ENCODE data around the gene IFITM10.

Gene IFITM10

DNA sequence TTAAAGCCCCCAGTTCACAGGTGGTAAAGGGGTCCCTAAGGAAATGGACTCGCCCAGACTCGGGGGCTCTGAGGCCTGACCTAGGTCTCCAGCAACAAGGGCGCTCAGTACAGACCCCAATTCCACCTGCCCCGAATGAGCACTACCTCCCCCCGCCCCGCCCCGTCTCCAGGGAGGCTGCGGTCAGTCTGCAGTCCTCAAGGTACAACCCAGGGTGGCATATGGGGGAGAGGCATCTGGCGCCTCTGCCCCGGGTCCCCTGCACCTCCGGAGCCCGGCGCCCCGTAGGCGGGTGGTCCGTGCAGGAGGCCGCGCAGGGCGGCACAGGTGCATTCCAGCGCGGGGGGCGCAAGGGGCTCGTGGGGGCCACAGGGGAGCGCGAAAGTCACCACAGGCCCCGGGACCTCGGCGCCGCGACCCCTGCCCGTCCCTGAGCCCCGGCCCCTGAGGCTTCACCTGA, 13.0 kb upstream of the IFITM10 start:
- TF ChIP-seq, protein P1, sequence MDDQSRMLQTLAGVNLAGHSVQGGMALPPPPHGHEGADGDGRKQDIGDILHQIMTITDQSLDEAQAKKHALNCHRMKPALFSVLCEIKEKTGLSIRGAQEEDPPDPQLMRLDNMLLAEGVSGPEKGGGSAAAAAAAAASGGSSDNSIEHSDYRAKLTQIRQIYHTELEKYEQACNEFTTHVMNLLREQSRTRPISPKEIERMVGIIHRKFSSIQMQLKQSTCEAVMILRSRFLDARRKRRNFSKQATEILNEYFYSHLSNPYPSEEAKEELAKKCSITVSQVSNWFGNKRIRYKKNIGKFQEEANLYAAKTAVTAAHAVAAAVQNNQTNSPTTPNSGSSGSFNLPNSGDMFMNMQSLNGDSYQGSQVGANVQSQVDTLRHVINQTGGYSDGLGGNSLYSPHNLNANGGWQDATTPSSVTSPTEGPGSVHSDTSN (CRISPR knock-in tag; IDR thresholded peaks at IDR 0.05), result peak; percentile 83; the same call in 1 of the 2 replicates
- peak; percentile 39; the same call in 1 of the 2 replicates for TF ChIP-seq GLIS2 (tag by site-specific recombination; IDR thresholded peaks at IDR 0.05)
- 0 out of 2 replicates have a peak, but pooled peaks have one; percentile 9 for TF ChIP-seq ZFHX2 (tag by site-specific recombination; conservative IDR thresholded peaks at IDR 0.05)
- TF ChIP-seq ZBTB26 (tag by site-specific recombination; optimal IDR thresholded peaks at IDR 0.05), result no peak
- TF ChIP-seq ZNF623 (tag by site-specific recombination; IDR thresholded peaks at IDR 0.05), result no peak
- Histone ChIP-seq H3K4me1 (ENCODE audit: control insufficient read depth, insufficient read depth, low read length) (no peaks in the 10 kb centered on the region; the same call in 1 of the 2 replicates), H3K36me3 (ENCODE audit: control insufficient read depth in 2 of 2, insufficient read depth in 1 of 2, low read length in 2 of 2) (peaks cover 0 to 36% of the 10 kb centered on the region in 2 experiments; a peak in 1 of 3 replicates), H3K9me3 (ENCODE audit: control insufficient read depth, insufficient read depth, low read depth, low read length) (no peaks in the 10 kb centered on the region), H3K4me3 (ENCODE audit: low read depth, low read length) (peak overlapping the region; percentile 79), H3K27ac (ENCODE audit: extremely low read depth, low read depth, low read length) (no peak overlapping the region)
- POLR2A ChIA-PET, result no interaction called here
- CTCF ChIA-PET, result no interaction called here

DNA sequence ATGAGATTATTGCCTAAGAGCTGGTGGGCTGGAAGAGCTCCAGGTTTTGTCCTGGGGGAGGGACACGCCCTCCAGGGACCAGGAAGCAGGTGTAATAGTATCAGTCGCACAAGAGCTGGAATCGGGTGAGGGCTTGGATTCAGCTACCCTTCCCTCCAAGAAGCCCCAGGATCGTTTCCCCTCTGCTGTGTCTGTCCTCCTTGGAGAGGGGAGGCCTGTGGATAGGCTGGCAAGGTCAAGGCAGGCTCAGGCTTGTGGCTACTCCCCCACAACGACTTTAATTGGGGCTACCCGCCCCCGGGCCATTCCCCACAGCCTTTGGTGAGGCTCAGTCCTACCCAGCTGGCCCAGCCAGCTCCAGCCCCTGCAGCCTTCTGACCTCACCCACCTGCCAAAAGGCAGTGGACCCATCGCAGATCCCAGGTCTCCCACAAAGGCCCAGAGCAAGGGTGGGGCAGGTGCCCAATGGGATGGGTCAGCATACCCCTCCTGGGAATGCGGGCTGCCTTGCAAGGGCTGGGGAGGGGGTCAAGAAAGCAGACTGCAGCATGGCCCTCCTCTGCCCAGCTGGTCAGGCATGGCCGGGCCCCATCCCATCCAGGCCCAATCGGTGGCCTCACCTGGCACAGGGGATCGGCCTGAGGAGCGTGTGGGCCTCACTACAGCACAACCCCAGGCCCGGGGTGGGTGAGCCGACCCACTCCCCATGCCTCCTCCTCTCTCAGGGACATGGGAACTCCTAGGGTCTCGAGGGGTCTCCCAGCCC, 12.3 kb upstream of the IFITM10 start:
- Histone ChIP-seq H3K36me3 (ENCODE audit: control insufficient read depth in 2 of 2, insufficient read depth in 1 of 2, low read length in 2 of 2) (peaks cover 0 to 43% of the 10 kb centered on the region in 2 experiments; a peak in 1 of 3 replicates), H3K4me3 (ENCODE audit: low read depth, low read length) (peak overlapping the region; percentile 79), H3K4me1 (ENCODE audit: control insufficient read depth, insufficient read depth, low read length) (no peaks in the 10 kb centered on the region; the same call in 1 of the 2 replicates), H3K27ac (ENCODE audit: extremely low read depth, low read depth, low read length) (no peak overlapping the region), H3K9me3 (ENCODE audit: control insufficient read depth, insufficient read depth, low read depth, low read length) (no peaks in the 10 kb centered on the region)
- TF ChIP-seq TCF7L2 (IDR thresholded peaks at IDR 0.05; ENCODE audit: borderline replicate concordance, low read depth, low read length) (no peak), ZNF10 (tag by site-specific recombination; IDR thresholded peaks at IDR 0.05) (no peak), KLF7 (tag by site-specific recombination; IDR thresholded peaks at IDR 0.05; ENCODE audit: borderline replicate concordance) (no peak), KLF10 (tag by site-specific recombination; IDR thresholded peaks at IDR 0.05) (0 out of 2 replicates have a peak, but pooled peaks have one; percentile 29), ZNF561 (tag by site-specific recombination; IDR thresholded peaks at IDR 0.05; ENCODE audit: borderline replicate concordance) (no peak), EGR2 (tag by site-specific recombination; IDR thresholded peaks at IDR 0.05; ENCODE audit: low read depth) (peak; percentile 71), ZNF48 (tag by site-specific recombination; IDR thresholded peaks at IDR 0.05) (no peak), KLF1 (tag by site-specific recombination; IDR thresholded peaks at IDR 0.05) (peak; percentile 37; the same call in 1 of the 2 replicates), ZBTB21 (tag by site-specific recombination; IDR thresholded peaks at IDR 0.05) (no peak), ZNF843 (tag by site-specific recombination; IDR thresholded peaks at IDR 0.05) (no peak), ZBTB20 (tag by site-specific recombination; IDR thresholded peaks at IDR 0.05) (no peak), ZNF184 (tag by site-specific recombination; IDR thresholded peaks at IDR 0.05) (no peak), ZNF132 (tag by site-specific recombination; IDR thresholded peaks at IDR 0.05; ENCODE audit: borderline replicate concordance) (no peak), ZNF521 (tag by site-specific recombination; IDR thresholded peaks at IDR 0.05) (no peak), ZFHX2 (tag by site-specific recombination; conservative IDR thresholded peaks at IDR 0.05) (peak; percentile 75)
- TF ChIP-seq, protein P2, sequence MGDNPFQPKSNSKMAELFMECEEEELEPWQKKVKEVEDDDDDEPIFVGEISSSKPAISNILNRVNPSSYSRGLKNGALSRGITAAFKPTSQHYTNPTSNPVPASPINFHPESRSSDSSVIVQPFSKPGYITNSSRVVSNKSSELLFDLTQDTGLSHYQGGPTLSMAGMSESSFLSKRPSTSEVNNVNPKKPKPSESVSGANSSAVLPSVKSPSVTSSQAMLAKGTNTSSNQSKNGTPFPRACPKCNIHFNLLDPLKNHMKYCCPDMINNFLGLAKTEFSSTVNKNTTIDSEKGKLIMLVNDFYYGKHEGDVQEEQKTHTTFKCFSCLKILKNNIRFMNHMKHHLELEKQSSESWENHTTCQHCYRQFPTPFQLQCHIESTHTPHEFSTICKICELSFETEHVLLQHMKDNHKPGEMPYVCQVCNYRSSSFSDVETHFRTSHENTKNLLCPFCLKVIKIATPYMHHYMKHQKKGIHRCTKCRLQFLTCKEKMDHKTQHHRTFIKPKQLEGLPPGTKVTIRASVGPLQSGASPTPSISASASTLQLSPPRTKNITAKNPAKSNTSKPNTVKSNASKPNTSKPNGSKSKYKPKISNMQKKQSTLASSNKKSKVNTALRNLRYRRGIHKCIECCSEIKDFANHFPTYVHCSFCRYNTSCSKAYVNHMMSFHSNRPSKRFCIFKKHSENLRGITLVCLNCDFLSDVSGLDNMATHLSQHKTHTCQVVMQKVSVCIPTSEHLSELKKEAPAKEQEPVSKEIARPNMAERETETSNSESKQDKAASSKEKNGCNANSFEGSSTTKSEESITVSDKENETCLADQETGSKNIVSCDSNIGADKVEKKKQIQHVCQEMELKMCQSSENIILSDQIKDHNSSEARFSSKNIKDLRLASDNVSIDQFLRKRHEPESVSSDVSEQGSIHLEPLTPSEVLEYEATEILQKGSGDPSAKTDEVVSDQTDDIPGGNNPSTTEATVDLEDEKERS (tag by site-specific recombination; IDR thresholded peaks at IDR 0.05), result no peak
- ChIA-PET CTCF (interaction anchor here (0.7 to 1.2 kb wide), 2 partner anchors 56 to 69 kb away, joined by 4 read pairs; no protein-coding TSS in a partner anchor), POLR2A (interaction anchor here (0.7 to 0.8 kb wide), 2 partner anchors 13 to 15 kb away, joined by 3 read pairs; no protein-coding TSS in a partner anchor)

Measured in HEK293 (cell line).